GM23338 (cell line): ENCODE data around the gene SLC16A2. TPM values are rescaled to one million over a fixed set of nuclear protein-coding genes. Genes with fewer than 3 reads are reported as not detected.

Source experiments
- ATAC-seq: fragments of 200-7000 bp; cut with Tn5 transposase; 3 replicates; pipeline ENCODE4 v1.9.1; 2020
- DNase-seq: peaks from one replicate; pipeline ENCODE4 v3.0.0-alpha.2; 2015; ENCODE audit warnings: low spot score
- H2AFZ ChIP-seq: fragments of 200-600 bp; sonication (generic); 2 replicates; pipeline ENCODE4 v1.8.0; 2016; ENCODE audit warnings: antibody characterized with exemption, mild to moderate bottlenecking, moderate library complexity
- H3F3A ChIP-seq: fragments of 200-600 bp; sonication (generic); replicated peaks from 2 replicates; pipeline ENCODE4 v1.8.0; 2017; ENCODE audit warnings: antibody characterized with exemption, mixed run types, low read depth
- H3K27ac ChIP-seq: fragments of 200-600 bp; sonication (generic); 2 replicates; pipeline ENCODE4 v1.6.1; 2016; ENCODE audit warnings: low read depth
- H3K27me3 ChIP-seq: fragments of 200-600 bp; sonication (generic); 2 replicates; pipeline ENCODE4 v1.8.0; 2016; ENCODE audit warnings: mild to moderate bottlenecking, mixed run types, moderate library complexity; ENCODE audit not compliant: insufficient read depth
- H3K36me3 ChIP-seq: fragments of 200-600 bp; sonication (generic); 2 replicates; pipeline ENCODE4 v1.8.0; 2016; ENCODE audit warnings: mild to moderate bottlenecking; ENCODE audit not compliant: insufficient read depth
- H3K4me1 ChIP-seq: fragments of 200-600 bp; sonication (generic); 2 replicates; pipeline ENCODE4 v1.8.0; 2016; ENCODE audit warnings: mild to moderate bottlenecking, moderate library complexity; ENCODE audit not compliant: insufficient read depth
- H3K4me2 ChIP-seq: fragments of 200-600 bp; sonication (generic); 2 replicates; pipeline ENCODE4 v1.7.1; 2017; ENCODE audit warnings: mixed run types
- H3K4me3 ChIP-seq: fragments of 200-600 bp; sonication (generic); 2 replicates; pipeline ENCODE4 v1.6.1; 2016; ENCODE audit warnings: mixed run types
- H3K79me2 ChIP-seq: fragments of 200-600 bp; sonication (generic); replicated peaks from 2 replicates; pipeline ENCODE4 v1.8.0; 2017; ENCODE audit warnings: mild to moderate bottlenecking; ENCODE audit not compliant: insufficient read depth
- H3K9me2 ChIP-seq: fragments of 200-600 bp; sonication (generic); 2 replicates; pipeline ENCODE4 v1.8.0; 2017; ENCODE audit not compliant: insufficient read depth
- H4K20me1 ChIP-seq: fragments of 200-600 bp; sonication (generic); replicated peaks from 2 replicates; pipeline ENCODE4 v1.8.0; 2017; ENCODE audit warnings: mild to moderate bottlenecking; ENCODE audit not compliant: insufficient read depth
- H3K27ac Mint-ChIP-seq: 2 replicates; pipeline ENCODE4 v1.8.0; 2020; ENCODE audit warnings: inconsistent platforms, mild to moderate bottlenecking, moderate library complexity, mixed read lengths
- H3K27me3 Mint-ChIP-seq: 3 replicates; pipeline ENCODE4 v1.8.0; 2022; ENCODE audit warnings: low read depth, mild to moderate bottlenecking, moderate library complexity, mixed read lengths, inconsistent platforms; ENCODE audit not compliant: insufficient read depth, poor library complexity
- H3K36me3 Mint-ChIP-seq: 3 replicates; pipeline ENCODE4 v1.8.0; 2021; ENCODE audit warnings: low read depth, mild to moderate bottlenecking, inconsistent platforms, moderate library complexity, mixed read lengths
- H3K4me1 Mint-ChIP-seq: 3 replicates; pipeline ENCODE4 v1.8.0; 2020; ENCODE audit warnings: mild to moderate bottlenecking, inconsistent platforms, mixed read lengths
- H3K4me3 Mint-ChIP-seq: 3 replicates; pipeline ENCODE4 v1.8.0; 2021; ENCODE audit warnings: moderate library complexity, mild to moderate bottlenecking, inconsistent platforms, mixed read lengths
- H3K9me3 Mint-ChIP-seq: 3 replicates; pipeline ENCODE4 v1.8.0; 2020; ENCODE audit warnings: moderate library complexity, mild to moderate bottlenecking, inconsistent platforms, mixed read lengths
- CREB1 ChIP-seq: fragments of 250-450 bp; sonication (Bioruptor Pico); IDR thresholded peaks from 2 replicates; pipeline ENCODE4 v1.5.0; 2020; ENCODE audit warnings: low read depth, mild to moderate bottlenecking, moderate library complexity
- EZH2 ChIP-seq: fragments of 200-600 bp; sonication (generic); IDR thresholded peaks from one replicate; pipeline ENCODE4 v1.8.0; 2017; ENCODE audit warnings: antibody characterized with exemption, mild to moderate bottlenecking, low read depth; ENCODE audit not compliant: unreplicated experiment
- EZH2phosphoT487 ChIP-seq: fragments of 200-600 bp; sonication (generic); IDR thresholded peaks from one replicate; pipeline ENCODE4 v1.8.1; 2018; ENCODE audit warnings: antibody characterized with exemption; ENCODE audit not compliant: unreplicated experiment
- JUNB ChIP-seq: IDR thresholded peaks from one replicate; pipeline ENCODE4 v1.6.1; 2016; ENCODE audit warnings: antibody characterized with exemption; ENCODE audit not compliant: unreplicated experiment
- NANOG ChIP-seq: IDR thresholded peaks from 2 replicates; pipeline ENCODE4 v1.6.1; 2016; ENCODE audit warnings: antibody characterized with exemption, borderline replicate concordance
- POLR2AphosphoS5 ChIP-seq: IDR thresholded peaks from 2 replicates; pipeline ENCODE4 v1.6.1; 2016; ENCODE audit warnings: antibody characterized with exemption, low read depth
- STAT1 ChIP-seq: IDR thresholded peaks from one replicate; pipeline ENCODE4 v1.6.1; 2016; ENCODE audit warnings: antibody characterized with exemption; ENCODE audit not compliant: unreplicated experiment
- ZNF114 ChIP-seq: fragments of 250-450 bp; sonication (Bioruptor Pico); IDR thresholded peaks from 2 replicates; pipeline ENCODE4 v1.5.0; 2020; ENCODE audit warnings: mild to moderate bottlenecking, moderate library complexity
- ZNF331 ChIP-seq: fragments of 250-450 bp; sonication (Bioruptor Pico); IDR thresholded peaks from 2 replicates; pipeline ENCODE4 v1.5.0; 2020; ENCODE audit warnings: low read depth, mild to moderate bottlenecking, moderate library complexity
- polyA plus RNA-seq: library from polyadenylated mRNA; unstranded; fragments of >200 nt; fragmentation: Nextera tagmentation; extraction: Ambion mirVana; gene quantifications from 2 replicates; pipeline ENCODE4 v1.2.1, GENCODE V29; 2016
- total RNA-seq: library from RNA; depleted of rRNA; stranded (reverse); fragments of >200 nt; shearing (Covaris generic); gene quantifications from 2 replicates; pipeline ENCODE4 v1.2.3, GENCODE V29; 2014
- TF ChIP-seq, protein P1 (sequence below): IDR thresholded peaks from 2 replicates; pipeline ENCODE4 v1.6.1; 2016; ENCODE audit warnings: antibody characterized with exemption
- TF ChIP-seq, protein P2 (sequence below), 2 experiments: fragments of 200-600 bp in 1 of 2; sonication (generic) in 1 of 2; conservative IDR thresholded peaks; 2 replicates each; pipeline versions ENCODE4 v1.5.1 to v1.6.1; 2016 to 2017; ENCODE audit warnings: antibody characterized with exemption in 2 of 2, low read depth in 2 of 2, mild to moderate bottlenecking in 2 of 2, moderate library complexity in 1 of 2
- TF ChIP-seq, protein P3 (sequence below): fragments of 250-450 bp; sonication (Bioruptor Pico); IDR thresholded peaks from 2 replicates; pipeline ENCODE4 v1.5.0; 2020; ENCODE audit warnings: mild to moderate bottlenecking, moderate library complexity
- TF ChIP-seq, protein P4 (sequence below): IDR thresholded peaks from one replicate; pipeline ENCODE4 v1.6.1; 2018; ENCODE audit warnings: antibody characterized with exemption; ENCODE audit not compliant: unreplicated experiment

Gene SLC16A2
- total and polyA plus RNA-seq, 2 experiments from 2014 or later, result 11.1 to 27.9 TPM

DNA sequence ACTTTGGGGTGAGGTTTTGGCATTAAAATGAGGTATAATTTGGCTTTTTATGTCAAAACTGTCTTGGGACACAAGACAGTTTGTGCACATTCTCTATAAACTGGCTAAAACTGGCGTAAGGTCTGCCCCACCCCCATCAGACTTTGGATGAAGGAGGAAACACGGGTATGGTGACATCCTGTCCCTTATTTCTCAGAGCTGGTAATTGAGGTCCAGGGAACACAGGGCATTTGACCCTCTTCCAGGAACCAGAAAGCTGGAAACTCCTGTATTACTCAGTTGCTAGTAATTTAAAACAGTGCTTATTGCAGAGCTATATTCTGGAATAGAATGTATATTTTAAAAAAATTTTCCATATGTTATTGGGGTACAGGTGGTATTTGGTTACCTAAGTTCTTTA lies 78.8 kb downstream of the SLC16A2 start:
- H3K4me3 Mint-ChIP-seq, result no peak overlapping the region
- no peaks in the 10 kb centered on the region for H3K27me3 Mint-ChIP-seq
- Histone ChIP-seq H3F3A (no peaks in the 10 kb centered on the region), H3K4me2 (no peak overlapping the region), H3K27ac (no peak overlapping the region), H2AFZ (no peak overlapping the region), H3K36me3 (no peaks in the 10 kb centered on the region), H3K9me2 (no peaks in the 10 kb centered on the region), H4K20me1 (no peaks in the 10 kb centered on the region), H3K27me3 (no peaks in the 10 kb centered on the region), H3K79me2 (no peaks in the 10 kb centered on the region), H3K4me1 (no peaks in the 10 kb centered on the region), H3K4me3 (no peak overlapping the region)
- no peak overlapping the region for H3K27ac Mint-ChIP-seq
- TF ChIP-seq, protein P1, sequence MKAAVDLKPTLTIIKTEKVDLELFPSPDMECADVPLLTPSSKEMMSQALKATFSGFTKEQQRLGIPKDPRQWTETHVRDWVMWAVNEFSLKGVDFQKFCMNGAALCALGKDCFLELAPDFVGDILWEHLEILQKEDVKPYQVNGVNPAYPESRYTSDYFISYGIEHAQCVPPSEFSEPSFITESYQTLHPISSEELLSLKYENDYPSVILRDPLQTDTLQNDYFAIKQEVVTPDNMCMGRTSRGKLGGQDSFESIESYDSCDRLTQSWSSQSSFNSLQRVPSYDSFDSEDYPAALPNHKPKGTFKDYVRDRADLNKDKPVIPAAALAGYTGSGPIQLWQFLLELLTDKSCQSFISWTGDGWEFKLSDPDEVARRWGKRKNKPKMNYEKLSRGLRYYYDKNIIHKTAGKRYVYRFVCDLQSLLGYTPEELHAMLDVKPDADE, result no peak
- TF ChIP-seq ZNF114 (CRISPR knock-in tag) (no peak), JUNB (no peak), EZH2 (no peak), STAT1 (no peak), CREB1 (CRISPR knock-in tag) (no peak), ZNF331 (CRISPR knock-in tag) (no peak), NANOG (no peak), POLR2AphosphoS5 (no peak), EZH2phosphoT487 (no peak)
- TF ChIP-seq, protein P2, sequence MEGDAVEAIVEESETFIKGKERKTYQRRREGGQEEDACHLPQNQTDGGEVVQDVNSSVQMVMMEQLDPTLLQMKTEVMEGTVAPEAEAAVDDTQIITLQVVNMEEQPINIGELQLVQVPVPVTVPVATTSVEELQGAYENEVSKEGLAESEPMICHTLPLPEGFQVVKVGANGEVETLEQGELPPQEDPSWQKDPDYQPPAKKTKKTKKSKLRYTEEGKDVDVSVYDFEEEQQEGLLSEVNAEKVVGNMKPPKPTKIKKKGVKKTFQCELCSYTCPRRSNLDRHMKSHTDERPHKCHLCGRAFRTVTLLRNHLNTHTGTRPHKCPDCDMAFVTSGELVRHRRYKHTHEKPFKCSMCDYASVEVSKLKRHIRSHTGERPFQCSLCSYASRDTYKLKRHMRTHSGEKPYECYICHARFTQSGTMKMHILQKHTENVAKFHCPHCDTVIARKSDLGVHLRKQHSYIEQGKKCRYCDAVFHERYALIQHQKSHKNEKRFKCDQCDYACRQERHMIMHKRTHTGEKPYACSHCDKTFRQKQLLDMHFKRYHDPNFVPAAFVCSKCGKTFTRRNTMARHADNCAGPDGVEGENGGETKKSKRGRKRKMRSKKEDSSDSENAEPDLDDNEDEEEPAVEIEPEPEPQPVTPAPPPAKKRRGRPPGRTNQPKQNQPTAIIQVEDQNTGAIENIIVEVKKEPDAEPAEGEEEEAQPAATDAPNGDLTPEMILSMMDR (conservative IDR thresholded peaks at IDR 0.05; ENCODE audit: low read depth in 2 of 2), result no peak
- TF ChIP-seq, protein P3, sequence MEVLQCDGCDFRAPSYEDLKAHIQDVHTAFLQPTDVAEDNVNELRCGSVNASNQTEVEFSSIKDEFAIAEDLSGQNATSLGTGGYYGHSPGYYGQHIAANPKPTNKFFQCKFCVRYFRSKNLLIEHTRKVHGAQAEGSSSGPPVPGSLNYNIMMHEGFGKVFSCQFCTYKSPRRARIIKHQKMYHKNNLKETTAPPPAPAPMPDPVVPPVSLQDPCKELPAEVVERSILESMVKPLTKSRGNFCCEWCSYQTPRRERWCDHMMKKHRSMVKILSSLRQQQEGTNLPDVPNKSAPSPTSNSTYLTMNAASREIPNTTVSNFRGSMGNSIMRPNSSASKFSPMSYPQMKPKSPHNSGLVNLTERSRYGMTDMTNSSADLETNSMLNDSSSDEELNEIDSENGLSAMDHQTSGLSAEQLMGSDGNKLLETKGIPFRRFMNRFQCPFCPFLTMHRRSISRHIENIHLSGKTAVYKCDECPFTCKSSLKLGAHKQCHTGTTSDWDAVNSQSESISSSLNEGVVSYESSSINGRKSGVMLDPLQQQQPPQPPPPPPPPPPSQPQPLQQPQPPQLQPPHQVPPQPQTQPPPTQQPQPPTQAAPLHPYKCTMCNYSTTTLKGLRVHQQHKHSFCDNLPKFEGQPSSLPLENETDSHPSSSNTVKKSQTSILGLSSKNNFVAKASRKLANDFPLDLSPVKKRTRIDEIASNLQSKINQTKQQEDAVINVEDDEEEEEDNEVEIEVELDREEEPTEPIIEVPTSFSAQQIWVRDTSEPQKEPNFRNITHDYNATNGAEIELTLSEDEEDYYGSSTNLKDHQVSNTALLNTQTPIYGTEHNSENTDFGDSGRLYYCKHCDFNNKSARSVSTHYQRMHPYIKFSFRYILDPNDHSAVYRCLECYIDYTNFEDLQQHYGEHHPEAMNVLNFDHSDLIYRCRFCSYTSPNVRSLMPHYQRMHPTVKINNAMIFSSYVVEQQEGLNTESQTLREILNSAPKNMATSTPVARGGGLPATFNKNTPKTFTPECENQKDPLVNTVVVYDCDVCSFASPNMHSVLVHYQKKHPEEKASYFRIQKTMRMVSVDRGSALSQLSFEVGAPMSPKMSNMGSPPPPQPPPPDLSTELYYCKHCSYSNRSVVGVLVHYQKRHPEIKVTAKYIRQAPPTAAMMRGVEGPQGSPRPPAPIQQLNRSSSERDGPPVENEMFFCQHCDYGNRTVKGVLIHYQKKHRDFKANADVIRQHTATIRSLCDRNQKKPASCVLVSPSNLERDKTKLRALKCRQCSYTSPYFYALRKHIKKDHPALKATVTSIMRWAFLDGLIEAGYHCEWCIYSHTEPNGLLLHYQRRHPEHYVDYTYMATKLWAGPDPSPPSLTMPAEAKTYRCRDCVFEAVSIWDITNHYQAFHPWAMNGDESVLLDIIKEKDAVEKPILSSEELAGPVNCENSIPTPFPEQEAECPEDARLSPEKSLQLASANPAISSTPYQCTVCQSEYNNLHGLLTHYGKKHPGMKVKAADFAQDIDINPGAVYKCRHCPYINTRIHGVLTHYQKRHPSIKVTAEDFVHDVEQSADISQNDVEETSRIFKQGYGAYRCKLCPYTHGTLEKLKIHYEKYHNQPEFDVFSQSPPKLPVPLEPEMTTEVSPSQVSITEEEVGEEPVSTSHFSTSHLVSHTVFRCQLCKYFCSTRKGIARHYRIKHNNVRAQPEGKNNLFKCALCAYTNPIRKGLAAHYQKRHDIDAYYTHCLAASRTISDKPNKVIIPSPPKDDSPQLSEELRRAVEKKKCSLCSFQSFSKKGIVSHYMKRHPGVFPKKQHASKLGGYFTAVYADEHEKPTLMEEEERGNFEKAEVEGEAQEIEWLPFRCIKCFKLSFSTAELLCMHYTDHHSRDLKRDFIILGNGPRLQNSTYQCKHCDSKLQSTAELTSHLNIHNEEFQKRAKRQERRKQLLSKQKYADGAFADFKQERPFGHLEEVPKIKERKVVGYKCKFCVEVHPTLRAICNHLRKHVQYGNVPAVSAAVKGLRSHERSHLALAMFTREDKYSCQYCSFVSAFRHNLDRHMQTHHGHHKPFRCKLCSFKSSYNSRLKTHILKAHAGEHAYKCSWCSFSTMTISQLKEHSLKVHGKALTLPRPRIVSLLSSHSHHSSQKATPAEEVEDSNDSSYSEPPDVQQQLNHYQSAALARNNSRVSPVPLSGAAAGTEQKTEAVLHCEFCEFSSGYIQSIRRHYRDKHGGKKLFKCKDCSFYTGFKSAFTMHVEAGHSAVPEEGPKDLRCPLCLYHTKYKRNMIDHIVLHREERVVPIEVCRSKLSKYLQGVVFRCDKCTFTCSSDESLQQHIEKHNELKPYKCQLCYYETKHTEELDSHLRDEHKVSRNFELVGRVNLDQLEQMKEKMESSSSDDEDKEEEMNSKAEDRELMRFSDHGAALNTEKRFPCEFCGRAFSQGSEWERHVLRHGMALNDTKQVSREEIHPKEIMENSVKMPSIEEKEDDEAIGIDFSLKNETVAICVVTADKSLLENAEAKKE, result no peak
- TF ChIP-seq, protein P4, sequence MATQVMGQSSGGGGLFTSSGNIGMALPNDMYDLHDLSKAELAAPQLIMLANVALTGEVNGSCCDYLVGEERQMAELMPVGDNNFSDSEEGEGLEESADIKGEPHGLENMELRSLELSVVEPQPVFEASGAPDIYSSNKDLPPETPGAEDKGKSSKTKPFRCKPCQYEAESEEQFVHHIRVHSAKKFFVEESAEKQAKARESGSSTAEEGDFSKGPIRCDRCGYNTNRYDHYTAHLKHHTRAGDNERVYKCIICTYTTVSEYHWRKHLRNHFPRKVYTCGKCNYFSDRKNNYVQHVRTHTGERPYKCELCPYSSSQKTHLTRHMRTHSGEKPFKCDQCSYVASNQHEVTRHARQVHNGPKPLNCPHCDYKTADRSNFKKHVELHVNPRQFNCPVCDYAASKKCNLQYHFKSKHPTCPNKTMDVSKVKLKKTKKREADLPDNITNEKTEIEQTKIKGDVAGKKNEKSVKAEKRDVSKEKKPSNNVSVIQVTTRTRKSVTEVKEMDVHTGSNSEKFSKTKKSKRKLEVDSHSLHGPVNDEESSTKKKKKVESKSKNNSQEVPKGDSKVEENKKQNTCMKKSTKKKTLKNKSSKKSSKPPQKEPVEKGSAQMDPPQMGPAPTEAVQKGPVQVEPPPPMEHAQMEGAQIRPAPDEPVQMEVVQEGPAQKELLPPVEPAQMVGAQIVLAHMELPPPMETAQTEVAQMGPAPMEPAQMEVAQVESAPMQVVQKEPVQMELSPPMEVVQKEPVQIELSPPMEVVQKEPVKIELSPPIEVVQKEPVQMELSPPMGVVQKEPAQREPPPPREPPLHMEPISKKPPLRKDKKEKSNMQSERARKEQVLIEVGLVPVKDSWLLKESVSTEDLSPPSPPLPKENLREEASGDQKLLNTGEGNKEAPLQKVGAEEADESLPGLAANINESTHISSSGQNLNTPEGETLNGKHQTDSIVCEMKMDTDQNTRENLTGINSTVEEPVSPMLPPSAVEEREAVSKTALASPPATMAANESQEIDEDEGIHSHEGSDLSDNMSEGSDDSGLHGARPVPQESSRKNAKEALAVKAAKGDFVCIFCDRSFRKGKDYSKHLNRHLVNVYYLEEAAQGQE, result no peak
- ATAC-seq (no peak), DNase-seq (no peak)
- H3K9me3 Mint-ChIP-seq, result no peaks in the 10 kb centered on the region
- H3K4me1 Mint-ChIP-seq, result no peaks in the 10 kb centered on the region; the same call in 2 of the 3 replicates
- no peaks in the 10 kb centered on the region for H3K36me3 Mint-ChIP-seq
